KMS-11 (cell line): ENCODE results near the gene EPN3.

ENCODE experiments used
- H2AFZ ChIP-seq: fragments of 200-600 bp; sonication (generic); 2 replicates; pipeline ENCODE4 v1.6.1; 2016; ENCODE audit warnings: antibody characterized with exemption, mixed run types, low read depth
- H3K27ac ChIP-seq: fragments of 200-600 bp; sonication (generic); 2 replicates; pipeline ENCODE4 v1.6.1; 2016; ENCODE audit warnings: mild to moderate bottlenecking, mixed run types
- H3K27me3 ChIP-seq: fragments of 200-600 bp; sonication (generic); 2 replicates; pipeline ENCODE4 v1.6.1; 2017; ENCODE audit warnings: mild to moderate bottlenecking, low read depth, mixed run types, moderate library complexity; ENCODE audit not compliant: insufficient read depth
- H3K36me3 ChIP-seq: fragments of 200-600 bp; sonication (generic); 2 replicates; pipeline ENCODE4 v1.6.1; 2017; ENCODE audit warnings: mild to moderate bottlenecking, mixed run types; ENCODE audit not compliant: insufficient read depth
- H3K4me1 ChIP-seq: fragments of 200-600 bp; sonication (generic); 2 replicates; pipeline ENCODE4 v1.6.1; 2016; ENCODE audit warnings: mild to moderate bottlenecking, low read depth, mixed run types; ENCODE audit not compliant: poor library complexity, severe bottlenecking
- H3K4me2 ChIP-seq: fragments of 200-600 bp; sonication (generic); 2 replicates; pipeline ENCODE4 v1.7.0; 2016; ENCODE audit warnings: mild to moderate bottlenecking, mixed run types
- H3K4me3 ChIP-seq: fragments of 200-600 bp; sonication (generic); IDR thresholded peaks from 2 replicates; pipeline ENCODE4 v1.6.1; 2017; ENCODE audit warnings: low read depth, low read length, mixed read lengths; ENCODE audit not compliant: insufficient read depth
- H3K79me2 ChIP-seq: fragments of 200-600 bp; sonication (generic); 2 replicates; pipeline ENCODE4 v1.6.1; 2016; ENCODE audit warnings: low read depth, mixed run types; ENCODE audit not compliant: insufficient read depth
- H3K9ac ChIP-seq: fragments of 200-600 bp; sonication (generic); 2 replicates; pipeline ENCODE4 v1.6.1; 2016; ENCODE audit warnings: mild to moderate bottlenecking, mixed run types
- H4K20me1 ChIP-seq: fragments of 200-600 bp; sonication (generic); 2 replicates; pipeline ENCODE4 v1.6.1; 2016; ENCODE audit warnings: mild to moderate bottlenecking, mixed run types; ENCODE audit not compliant: insufficient read depth
- CTCF ChIP-seq: fragments of 200-600 bp; sonication (generic); conservative IDR thresholded peaks from 2 replicates; pipeline ENCODE4 v1.6.1; 2017; ENCODE audit warnings: low read depth, mild to moderate bottlenecking, antibody characterized with exemption, low read length, moderate library complexity, mixed read lengths

Gene EPN3

DNA sequence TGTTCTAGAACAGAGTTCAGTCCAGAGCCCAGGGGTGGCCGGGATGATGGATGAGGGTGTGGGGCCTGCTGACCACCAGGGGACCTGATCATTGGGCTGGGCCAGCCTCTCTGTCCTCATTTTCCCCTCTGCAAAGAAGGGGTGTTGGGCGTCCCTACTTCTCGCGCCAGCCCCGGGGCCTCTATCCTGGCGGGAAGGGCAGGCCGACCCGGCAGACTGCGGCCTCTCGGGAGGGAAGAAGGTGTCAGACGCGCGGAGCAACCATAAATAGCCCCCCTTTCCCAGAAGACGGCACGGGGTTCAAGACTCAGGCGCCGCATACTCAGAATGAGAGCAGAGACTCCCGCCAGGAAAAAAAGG is 26.0 kb downstream of the EPN3 start:
- Histone ChIP-seq H3K4me3 (no peak overlapping the region), H3K27ac (no peak overlapping the region), H3K36me3 (no peaks in the 10 kb centered on the region), H3K79me2 (no peaks in the 10 kb centered on the region), H3K4me2 (no peak overlapping the region), H3K9ac (no peak overlapping the region), H3K4me1 (peaks cover 9% of the 10 kb centered on the region), H3K27me3 (peaks cover 33% of the 10 kb centered on the region), H2AFZ (no peak overlapping the region), H4K20me1 (no peaks in the 10 kb centered on the region)
- no peak for TF ChIP-seq CTCF

- Histone ChIP-seq H3K4me1 (peaks cover 9% of the 10 kb centered on the region), H3K4me3 (no peak overlapping the region), H4K20me1 (no peaks in the 10 kb centered on the region), H3K27ac (no peak overlapping the region), H3K4me2 (no peak overlapping the region; the same call in 1 of the 2 replicates), H3K79me2 (no peaks in the 10 kb centered on the region), H3K36me3 (no peaks in the 10 kb centered on the region), H2AFZ (no peak overlapping the region), H3K9ac (no peak overlapping the region), H3K27me3 (peaks cover 38% of the 10 kb centered on the region)
- TF ChIP-seq CTCF, result no peak
Measured at GRCh38 chr17:50558941-50559614, 26.5 kb downstream of the EPN3 start.

DNA sequence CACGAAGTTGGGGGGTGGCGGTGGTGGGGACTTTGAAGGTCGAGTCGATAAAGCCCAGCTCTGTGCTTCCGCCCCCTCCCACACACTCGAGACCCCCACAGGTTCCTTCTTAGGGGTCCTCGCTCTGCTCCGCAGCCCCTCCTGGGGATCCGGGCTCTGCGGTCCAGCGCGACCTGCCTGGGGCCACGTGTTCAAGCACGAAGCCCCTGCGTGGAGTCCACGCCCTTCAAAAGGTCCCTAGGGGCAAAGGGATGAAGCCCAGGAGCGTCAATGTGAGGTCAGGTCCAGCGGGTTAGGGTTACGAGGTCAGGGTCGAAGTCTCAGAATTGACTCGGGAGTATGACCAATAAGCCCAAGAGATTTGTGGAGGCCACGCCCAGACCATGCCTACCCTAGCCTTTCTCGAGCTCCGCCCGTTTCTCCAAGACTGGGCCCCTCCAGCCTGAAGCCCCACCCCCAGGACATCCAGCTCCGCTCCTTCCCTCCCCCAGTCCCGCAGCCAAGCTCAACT is 27.2 kb downstream of the EPN3 start:
- Histone ChIP-seq H4K20me1 (no peaks in the 10 kb centered on the region), H3K4me3 (no peak overlapping the region), H3K79me2 (no peaks in the 10 kb centered on the region), H3K27me3 (peaks cover 43% of the 10 kb centered on the region), H3K4me2 (peak overlapping the region; percentile 82), H3K9ac (no peak overlapping the region), H2AFZ (peak overlapping the region; percentile 84), H3K36me3 (no peaks in the 10 kb centered on the region), H3K4me1 (peaks cover 9% of the 10 kb centered on the region), H3K27ac (no peak overlapping the region)
- TF ChIP-seq CTCF, result no peak

- peak within 1 kb of the TSS; percentile 84 for H2AFZ ChIP-seq
- H3K36me3 ChIP-seq, result no peaks in the 10 kb centered on the region
- H3K9ac ChIP-seq, result no peak within 1 kb of the TSS
- H3K4me3 ChIP-seq, result no peak within 1 kb of the TSS
- no peaks in the 10 kb centered on the region for H4K20me1 ChIP-seq
- H3K4me1 ChIP-seq, result peaks cover 9% of the 10 kb centered on the region
- peaks cover 48% of the 10 kb centered on the region for H3K27me3 ChIP-seq
- no peaks in the 10 kb centered on the region for H3K79me2 ChIP-seq
- no peak for TF ChIP-seq CTCF
- no peak within 1 kb of the TSS for H3K27ac ChIP-seq
- H3K4me2 ChIP-seq, result peak within 1 kb of the TSS; percentile 82
Measured at GRCh38 chr17:50560185-50560824, 27.8 kb downstream of the EPN3 start, which contains the start of gene CACNA1G. TSS of gene CACNA1G (plus strand) at chr17:50560715. CDS start at chr17:50561460, 745 bp downstream.
